Measurements from ENCODE around the gene POT1. TPM values are rescaled to one million over a fixed set of nuclear protein-coding genes. Genes with fewer than 3 reads are reported as not detected.
"Not testable (repeated sequence)": the region's sequence is repeated elsewhere in the genome, so short reads cannot be mapped to it uniquely, and the experiment has no call there.

Gene POT1
- total RNA-seq = 10 to 100 TPM; 17.0 to 23.6 TPM
- long read RNA-seq, donor 1, full-length matches to known transcripts = 2 of 5 reads
- long read RNA-seq, donor 1, partial matches to known transcripts = 1 of 5 reads
- long read RNA-seq, donor 1, other reads (novel, unspliced or antisense) = 2 of 5 reads
- long read RNA-seq, donor 2, full-length matches to known transcripts = 2 of 5 reads
- long read RNA-seq, donor 2, partial matches to known transcripts = 2 of 5 reads
- long read RNA-seq, donor 2, other reads (novel, unspliced or antisense) = 1 of 5 reads

- peak; percentile 100 for DNase-seq (ENCODE audit: low spot score)
- intact Hi-C loops (cut with DNase I) = no loop called here
These were observed at the start of gene POT1 for GRCh38 chr7:124929467-124930172. Gene POT1 (minus strand): TSS chr7:124929825. CDS start chr7:124897173, 32,652 bp downstream.

- intact Hi-C loops (cut with DNase I); DNase-seq (ENCODE audit: low spot score): not testable (repeated sequence)
These were observed 45.5 kb upstream of the POT1 start for GRCh38 chr7:124975131-124975530.

- no peak for DNase-seq (ENCODE audit: low spot score)
- intact Hi-C loops (cut with DNase I) = no loop called here
These were observed 35.9 kb upstream of the POT1 start for GRCh38 chr7:124965553-124965952.

GRCh38 chr7:124959676-124960075 lies 30.1 kb upstream of the POT1 start:
- no peak for DNase-seq (ENCODE audit: low spot score)
- intact Hi-C loops (cut with DNase I) = no loop called here

GRCh38 chr7:124957952-124958351 lies 28.3 kb upstream of the POT1 start:
- DNase-seq (ENCODE audit: low spot score); intact Hi-C loops (cut with DNase I): not testable (repeated sequence)

GRCh38 chr7:124956160-124956559 lies 26.5 kb upstream of the POT1 start:
- intact Hi-C loops (cut with DNase I) = no loop called here
- DNase-seq (ENCODE audit: low spot score) = no peak

- intact Hi-C loops (cut with DNase I) = no loop called here
These were observed 25.2 kb upstream of the POT1 start for GRCh38 chr7:124954790-124955189.

GRCh38 chr7:124945680-124946079 lies 16.1 kb upstream of the POT1 start:
- intact Hi-C loops (cut with DNase I) = no loop called here
- no peak for DNase-seq (ENCODE audit: low spot score)

More at GRCh38 chr7:124954790-124955189, 25.2 kb upstream of the POT1 start:
- no peak for DNase-seq (ENCODE audit: low spot score)

GRCh38 chr7:124943472-124943871 lies 13.8 kb upstream of the POT1 start:
- intact Hi-C loops (cut with DNase I) = no loop called here
- DNase-seq (ENCODE audit: low spot score) = no peak

- intact Hi-C loops (cut with DNase I) = no loop called here
These were observed 12.8 kb upstream of the POT1 start for GRCh38 chr7:124942399-124942798.

GRCh38 chr7:124940306-124940705 lies 10.7 kb upstream of the POT1 start:
- intact Hi-C loops (cut with DNase I) = no loop called here
- no peak for DNase-seq (ENCODE audit: low spot score)

More at GRCh38 chr7:124942399-124942798, 12.8 kb upstream of the POT1 start:
- DNase-seq (ENCODE audit: low spot score) = no peak

GRCh38 chr7:124938128-124938527 lies 8.5 kb upstream of the POT1 start:
- intact Hi-C loops (cut with DNase I) = no loop called here

GRCh38 chr7:124937076-124937475 lies 7.5 kb upstream of the POT1 start:
- no peak for DNase-seq (ENCODE audit: low spot score)
- intact Hi-C loops (cut with DNase I) = no loop called here

More at GRCh38 chr7:124938128-124938527, 8.5 kb upstream of the POT1 start:
- DNase-seq (ENCODE audit: low spot score) = no peak

- DNase-seq (ENCODE audit: low spot score) = no peak
- intact Hi-C loops (cut with DNase I) = no loop called here
These were observed 5.2 kb upstream of the POT1 start for GRCh38 chr7:124934841-124935240.

GRCh38 chr7:124930655-124931597 lies 1.3 kb upstream of the POT1 start:
- intact Hi-C loops (cut with DNase I) = no loop called here
- no peak for DNase-seq (ENCODE audit: low spot score)

GRCh38 chr7:124930173-124930623 lies 573 bp upstream of the POT1 start:
- intact Hi-C loops (cut with DNase I) = no loop called here
- DNase-seq (ENCODE audit: low spot score) = no peak

GRCh38 chr7:124924906-124925305 lies 4.7 kb downstream of the POT1 start:
- intact Hi-C loops (cut with DNase I) = no loop called here
- no peak for DNase-seq (ENCODE audit: low spot score)

GRCh38 chr7:124922200-124922599 lies 7.4 kb downstream of the POT1 start:
- intact Hi-C loops (cut with DNase I) = no loop called here

GRCh38 chr7:124919841-124920240 lies 9.8 kb downstream of the POT1 start:
- no peak for DNase-seq (ENCODE audit: low spot score)
- intact Hi-C loops (cut with DNase I) = no loop called here

More at GRCh38 chr7:124922200-124922599, 7.4 kb downstream of the POT1 start:
- no peak for DNase-seq (ENCODE audit: low spot score)

GRCh38 chr7:124918662-124919061 lies 11.0 kb downstream of the POT1 start:
- intact Hi-C loops (cut with DNase I) = no loop called here
- no peak for DNase-seq (ENCODE audit: low spot score)

All from posterior vena cava (tissue), 2 donors.